ENCODE data around the gene MICU1. TPM values are rescaled to one million over a fixed set of nuclear protein-coding genes. Genes with fewer than 3 reads are reported as not detected.

MICU1 gene
- total RNA-seq, 1 donor from 2014 or later, result 28.7 TPM

GRCh38 chr10:72484521-72484920, 141.4 kb downstream of the MICU1 start:
- Histone ChIP-seq H3K79me2 (ENCODE audit: insufficient read depth, low read length) (no peaks in the 10 kb centered on the region), H2AFZ (ENCODE audit: low read depth, low read length) (no peak overlapping the region), H3K9ac (ENCODE audit: low read length) (no peak overlapping the region), H3K4me1 (ENCODE audit: insufficient read depth, low read length) (no peaks in the 10 kb centered on the region), H3K4me2 (ENCODE audit: low read length) (no peak overlapping the region), H3K27me3 (ENCODE audit: insufficient read depth, low read length) (no peaks in the 10 kb centered on the region), H3K27ac (ENCODE audit: low read depth, low read length) (no peak overlapping the region), H3K36me3 (ENCODE audit: insufficient read depth, low read length) (no peaks in the 10 kb centered on the region), H4K20me1 (ENCODE audit: insufficient read depth, low read length) (no peaks in the 10 kb centered on the region), H3K4me3 (ENCODE audit: insufficient read depth, low read depth, low read length) (no peak overlapping the region), H3K9me3 (ENCODE audit: insufficient read depth, low read depth, low read length) (no peaks in the 10 kb centered on the region)
- H3K27ac Mint-ChIP-seq (ENCODE audit: unreplicated experiment), result no peak overlapping the region
- H3K9me3 Mint-ChIP-seq (ENCODE audit: unreplicated experiment), result no peaks in the 10 kb centered on the region
- peaks cover 2% of the 10 kb centered on the region for H3K36me3 Mint-ChIP-seq (ENCODE audit: low read depth, unreplicated experiment)
- no peaks in the 10 kb centered on the region for H3K27me3 Mint-ChIP-seq (ENCODE audit: low read depth, unreplicated experiment)
- FAIRE-seq (no peak), DNase-seq (ENCODE audit: low read depth) (no peak)
- H3K4me3 Mint-ChIP-seq (ENCODE audit: unreplicated experiment), result no peak overlapping the region
- H3K4me1 Mint-ChIP-seq (ENCODE audit: low read depth, unreplicated experiment), result no peaks in the 10 kb centered on the region
- TF ChIP-seq EZH2 (IDR thresholded peaks at IDR 0.05; ENCODE audit: insufficient read depth, low read length), result no peak
- TF ChIP-seq CTCF (IDR thresholded peaks at IDR 0.05; ENCODE audit: insufficient read depth, low read depth, low read length), result no peak

- H3K9me3 Mint-ChIP-seq (ENCODE audit: unreplicated experiment), result no peaks in the 10 kb centered on the region
- no peak overlapping the region for H3K4me3 ChIP-seq (ENCODE audit: insufficient read depth, low read depth, low read length)
- no peaks in the 10 kb centered on the region for H3K79me2 ChIP-seq (ENCODE audit: insufficient read depth, low read length)
- no peak overlapping the region for H3K9ac ChIP-seq (ENCODE audit: low read length)
- FAIRE-seq (no peak), DNase-seq (ENCODE audit: low read depth) (no peak)
- H3K4me1 Mint-ChIP-seq (ENCODE audit: low read depth, unreplicated experiment), result no peaks in the 10 kb centered on the region
- H4K20me1 ChIP-seq (ENCODE audit: insufficient read depth, low read length), result no peaks in the 10 kb centered on the region
- H3K4me1 ChIP-seq (ENCODE audit: insufficient read depth, low read length), result no peaks in the 10 kb centered on the region
- no peak overlapping the region for H3K4me2 ChIP-seq (ENCODE audit: low read length)
- no peak overlapping the region for H2AFZ ChIP-seq (ENCODE audit: low read depth, low read length)
- H3K9me3 ChIP-seq (ENCODE audit: insufficient read depth, low read depth, low read length), result no peaks in the 10 kb centered on the region
- TF ChIP-seq CTCF (IDR thresholded peaks at IDR 0.05; ENCODE audit: insufficient read depth, low read depth, low read length) (no peak), EZH2 (IDR thresholded peaks at IDR 0.05; ENCODE audit: insufficient read depth, low read length) (no peak)
- no peak overlapping the region for H3K27ac ChIP-seq (ENCODE audit: low read depth, low read length)
- H3K36me3 Mint-ChIP-seq (ENCODE audit: low read depth, unreplicated experiment), result peaks cover 2% of the 10 kb centered on the region
- H3K27me3 ChIP-seq (ENCODE audit: insufficient read depth, low read length), result no peaks in the 10 kb centered on the region
- H3K27ac Mint-ChIP-seq (ENCODE audit: unreplicated experiment), result no peak overlapping the region
- peaks cover 2% of the 10 kb centered on the region for H3K36me3 ChIP-seq (ENCODE audit: insufficient read depth, low read length)
- H3K4me3 Mint-ChIP-seq (ENCODE audit: unreplicated experiment), result no peak overlapping the region
- H3K27me3 Mint-ChIP-seq (ENCODE audit: low read depth, unreplicated experiment), result no peaks in the 10 kb centered on the region
Observed at GRCh38 chr10:72483471-72483870, 142.4 kb downstream of the MICU1 start.

- no peak overlapping the region for H3K4me3 Mint-ChIP-seq (ENCODE audit: unreplicated experiment)
- H3K4me3 ChIP-seq (ENCODE audit: insufficient read depth, low read depth, low read length), result no peak overlapping the region
- H2AFZ ChIP-seq (ENCODE audit: low read depth, low read length), result no peak overlapping the region
- H3K27me3 ChIP-seq (ENCODE audit: insufficient read depth, low read length), result no peaks in the 10 kb centered on the region
- no peaks in the 10 kb centered on the region for H3K9me3 Mint-ChIP-seq (ENCODE audit: unreplicated experiment)
- no peaks in the 10 kb centered on the region for H4K20me1 ChIP-seq (ENCODE audit: insufficient read depth, low read length)
- H3K9ac ChIP-seq (ENCODE audit: low read length), result no peak overlapping the region
- no peak overlapping the region for H3K27ac ChIP-seq (ENCODE audit: low read depth, low read length)
- DNase-seq (ENCODE audit: low read depth) (no peak), FAIRE-seq (no peak)
- no peaks in the 10 kb centered on the region for H3K79me2 ChIP-seq (ENCODE audit: insufficient read depth, low read length)
- no peak overlapping the region for H3K4me2 ChIP-seq (ENCODE audit: low read length)
- no peaks in the 10 kb centered on the region for H3K9me3 ChIP-seq (ENCODE audit: insufficient read depth, low read depth, low read length)
- H3K27ac Mint-ChIP-seq (ENCODE audit: unreplicated experiment), result no peak overlapping the region
- peaks cover 2% of the 10 kb centered on the region for H3K4me1 Mint-ChIP-seq (ENCODE audit: low read depth, unreplicated experiment)
- H3K27me3 Mint-ChIP-seq (ENCODE audit: low read depth, unreplicated experiment), result no peaks in the 10 kb centered on the region
- H3K36me3 ChIP-seq (ENCODE audit: insufficient read depth, low read length), result peaks cover 2% of the 10 kb centered on the region
- H3K4me1 ChIP-seq (ENCODE audit: insufficient read depth, low read length), result no peaks in the 10 kb centered on the region
- TF ChIP-seq CTCF (IDR thresholded peaks at IDR 0.05; ENCODE audit: insufficient read depth, low read depth, low read length) (no peak), EZH2 (IDR thresholded peaks at IDR 0.05; ENCODE audit: insufficient read depth, low read length) (no peak)
- H3K36me3 Mint-ChIP-seq (ENCODE audit: low read depth, unreplicated experiment), result peaks cover 2% of the 10 kb centered on the region
Observed at GRCh38 chr10:72480861-72481260, 145.0 kb downstream of the MICU1 start.

Measured in astrocyte (in vitro differentiated cells and primary cell).